Epithelial cell of proximal tubule (primary cell): ENCODE data around the gene SERPINC1. TPM values are rescaled to one million over a fixed set of nuclear protein-coding genes. Genes with fewer than 3 reads are reported as not detected.

Experiments used
- DNase-seq: peaks from one replicate; pipeline ENCODE4 v3.0.0-alpha.2; 2011; ENCODE audit warnings: low read depth
- H3K4me3 ChIP-seq: 2 replicates; pipeline ENCODE4 v1.5.1; 2011; ENCODE audit warnings: low read depth, mild to moderate bottlenecking, low read length
- total RNA-seq: library from RNA; depleted of rRNA; stranded (reverse); fragments of >200 nt; gene quantifications from 2 replicates; pipeline ENCODE4 v1.2.3, GENCODE V29; 2015
- TF ChIP-seq, protein P1 (sequence below): conservative IDR thresholded peaks from 2 replicates; pipeline ENCODE4 v1.5.1; 2012; ENCODE audit warnings: low read depth, mild to moderate bottlenecking, low read length

The SERPINC1 gene
- total RNA-seq, 1 donor from 2014 or later, result not detected

DNA sequence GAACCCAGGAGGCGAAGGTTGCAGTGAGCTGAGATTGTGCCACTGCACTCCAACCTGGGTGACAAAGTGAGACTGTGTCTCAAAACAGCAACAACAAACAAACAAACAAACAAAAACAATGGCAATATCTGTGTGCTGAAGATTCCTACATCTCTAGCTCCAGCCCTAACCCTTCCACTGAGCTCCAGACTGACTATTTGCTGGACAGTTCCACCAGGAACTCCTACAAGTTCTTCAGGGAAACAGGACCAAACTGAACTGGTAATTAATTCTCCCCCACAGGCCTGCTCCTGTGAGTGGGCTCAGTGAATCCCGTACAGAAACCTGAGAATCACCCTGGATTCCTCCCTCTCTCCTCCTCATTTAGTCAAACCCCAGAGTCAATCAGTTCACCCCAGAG lies 1.5 kb downstream of the SERPINC1 start:
- H3K4me3 ChIP-seq, result no peak overlapping the region
- DNase-seq, result no peak
- TF ChIP-seq, protein P1, sequence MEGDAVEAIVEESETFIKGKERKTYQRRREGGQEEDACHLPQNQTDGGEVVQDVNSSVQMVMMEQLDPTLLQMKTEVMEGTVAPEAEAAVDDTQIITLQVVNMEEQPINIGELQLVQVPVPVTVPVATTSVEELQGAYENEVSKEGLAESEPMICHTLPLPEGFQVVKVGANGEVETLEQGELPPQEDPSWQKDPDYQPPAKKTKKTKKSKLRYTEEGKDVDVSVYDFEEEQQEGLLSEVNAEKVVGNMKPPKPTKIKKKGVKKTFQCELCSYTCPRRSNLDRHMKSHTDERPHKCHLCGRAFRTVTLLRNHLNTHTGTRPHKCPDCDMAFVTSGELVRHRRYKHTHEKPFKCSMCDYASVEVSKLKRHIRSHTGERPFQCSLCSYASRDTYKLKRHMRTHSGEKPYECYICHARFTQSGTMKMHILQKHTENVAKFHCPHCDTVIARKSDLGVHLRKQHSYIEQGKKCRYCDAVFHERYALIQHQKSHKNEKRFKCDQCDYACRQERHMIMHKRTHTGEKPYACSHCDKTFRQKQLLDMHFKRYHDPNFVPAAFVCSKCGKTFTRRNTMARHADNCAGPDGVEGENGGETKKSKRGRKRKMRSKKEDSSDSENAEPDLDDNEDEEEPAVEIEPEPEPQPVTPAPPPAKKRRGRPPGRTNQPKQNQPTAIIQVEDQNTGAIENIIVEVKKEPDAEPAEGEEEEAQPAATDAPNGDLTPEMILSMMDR, result no peak

DNA sequence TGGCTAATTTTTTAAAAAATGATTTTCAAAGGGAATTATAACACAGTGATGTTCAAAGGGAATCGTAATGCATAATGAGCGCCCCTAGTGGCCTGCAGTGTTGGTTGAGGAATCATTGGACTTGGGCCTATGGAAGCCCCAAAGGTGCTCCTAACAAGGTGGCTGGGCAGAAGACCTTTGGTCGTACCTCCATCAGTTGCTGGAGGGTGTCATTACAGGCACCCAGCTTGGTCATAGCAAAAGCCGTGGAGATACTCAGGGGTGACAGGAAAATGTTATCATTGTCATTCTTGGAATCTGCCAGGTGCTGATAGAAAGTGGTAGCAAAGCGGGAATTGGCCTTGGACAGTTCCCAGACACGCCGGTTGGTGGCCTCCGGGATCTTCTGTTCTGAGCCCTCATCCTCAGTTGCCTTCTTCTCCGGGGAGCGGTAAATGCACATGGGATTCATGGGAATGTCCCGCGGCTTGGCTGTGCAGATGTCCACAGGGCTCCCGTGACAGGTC lies 2.7 kb downstream of the SERPINC1 start:
- TF ChIP-seq, protein P1, result peak; percentile 74
- no peak overlapping the region for H3K4me3 ChIP-seq
- no peak for DNase-seq

- no peak overlapping the region for H3K4me3 ChIP-seq
- no peak for DNase-seq
- TF ChIP-seq, protein P1, result no peak
Measured at GRCh38 chr1:173913111-173913510, 4.0 kb downstream of the SERPINC1 start.

GRCh38 chr1:173903827-173904531 lies 13.1 kb downstream of the SERPINC1 start:
- DNase-seq, result no peak
- TF ChIP-seq, protein P1, result no peak
- no peak overlapping the region for H3K4me3 ChIP-seq

DNA sequence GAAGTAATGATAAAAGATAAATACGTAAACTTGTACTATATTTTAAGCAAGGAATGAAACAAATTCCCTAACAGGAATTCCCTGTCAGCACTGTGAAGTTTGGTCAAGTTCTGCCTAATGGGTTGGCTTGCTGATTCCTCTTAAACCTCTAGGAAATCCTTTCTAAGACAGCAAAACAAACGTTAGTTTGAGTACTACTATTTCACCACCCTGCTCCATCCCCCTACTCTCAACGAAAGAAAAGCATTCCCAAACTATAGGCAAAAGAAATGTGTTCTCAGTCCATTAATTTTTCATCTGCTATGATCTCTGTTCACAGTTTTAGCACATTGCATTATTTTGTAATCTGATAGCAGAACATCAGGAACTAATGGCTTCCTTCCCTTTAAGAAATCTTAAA lies 16.1 kb downstream of the SERPINC1 start:
- TF ChIP-seq, protein P1, result no peak
- no peak for DNase-seq
- no peak overlapping the region for H3K4me3 ChIP-seq

- no peak for DNase-seq
- TF ChIP-seq, protein P1, result no peak
Measured at GRCh38 chr1:173900427-173900826, 16.7 kb downstream of the SERPINC1 start.

DNA sequence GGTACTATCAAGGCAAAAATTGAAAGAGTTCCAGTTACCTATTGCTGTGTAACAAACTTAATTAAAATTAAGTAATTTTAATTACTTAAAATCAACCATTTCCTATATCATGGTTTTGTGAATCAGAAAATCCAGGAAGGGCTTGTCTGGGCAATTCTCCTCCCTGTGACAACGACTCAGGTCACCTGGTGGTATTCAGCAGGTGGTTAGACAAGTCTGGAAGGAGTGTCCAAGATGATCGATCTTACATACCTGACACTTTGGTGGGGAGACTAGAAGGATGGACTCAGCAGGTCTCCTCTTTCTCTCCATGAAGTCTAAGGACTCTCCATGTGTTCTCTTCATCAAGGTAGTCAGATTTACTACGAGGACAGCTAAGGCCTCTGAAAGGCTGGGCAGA lies 22.9 kb downstream of the SERPINC1 start:
- DNase-seq, result no peak
- TF ChIP-seq, protein P1, result no peak
- H3K4me3 ChIP-seq, result no peak overlapping the region

More at GRCh38 chr1:173900427-173900826, 16.7 kb downstream of the SERPINC1 start:
- no peak overlapping the region for H3K4me3 ChIP-seq
